WTC11 (cell line): ENCODE measurements around the gene NALCN. TPM values are rescaled to one million over a fixed set of nuclear protein-coding genes. Genes with fewer than 3 reads are reported as not detected.

ENCODE experiments used
- ATAC-seq: fragments of 200-7000 bp; cut with Tn5 transposase; 2 replicates; pipeline ENCODE4 v1.10.0; 2021; ENCODE audit warnings: mild to moderate bottlenecking, moderate library complexity
- CTCF ChIA-PET: fragments of 300-600 bp; sonication (Branson Sonifier 250); formaldehyde crosslinking; loops from one replicate; lab custom pipeline; 2021; ENCODE audit warnings: antibody characterized with exemption; lab: Charles Lee
- POLR2A ChIA-PET: fragments of 350-600 bp; sonication (Branson Sonifier 250); formaldehyde crosslinking; loops from one replicate; lab custom pipeline; 2021; ENCODE audit warnings: antibody characterized with exemption; lab: Charles Lee
- DNase-seq: peaks from one replicate; pipeline ENCODE4 v3.0.0; 2021; ENCODE audit warnings: low spot score
- H3K27ac Mint-ChIP-seq: 2 replicates; pipeline ENCODE4 v1.8.0; 2021; ENCODE audit warnings: mixed read lengths
- H3K27me3 Mint-ChIP-seq: 2 replicates; pipeline ENCODE4 v1.8.0; 2021; ENCODE audit warnings: low read depth, mild to moderate bottlenecking, moderate library complexity, mixed read lengths
- H3K36me3 Mint-ChIP-seq: 2 replicates; pipeline ENCODE4 v1.8.0; 2021; ENCODE audit warnings: mixed read lengths
- H3K4me1 Mint-ChIP-seq: 2 replicates; pipeline ENCODE4 v1.8.0; 2022; ENCODE audit warnings: mixed read lengths
- H3K4me3 Mint-ChIP-seq: 2 replicates; pipeline ENCODE4 v1.8.0; 2021; ENCODE audit warnings: mild to moderate bottlenecking, moderate library complexity, mixed read lengths
- H3K9me3 Mint-ChIP-seq: 2 replicates; pipeline ENCODE4 v1.8.0; 2021; ENCODE audit warnings: mixed read lengths
- HMGA2 ChIP-seq: fragments of 250-450 bp; sonication (Bioruptor Pico); IDR thresholded peaks from 2 replicates; pipeline ENCODE4 v1.4.0; 2021; ENCODE audit warnings: mild to moderate bottlenecking, moderate library complexity
- IRF2 ChIP-seq: sonication (generic); formaldehyde crosslinking; IDR thresholded peaks from 2 replicates; pipeline ENCODE4 v1.8.0; 2022; ENCODE audit warnings: low read depth, missing genetic modification reagents, borderline replicate concordance
- MYBL2 ChIP-seq: sonication (generic); formaldehyde crosslinking; IDR thresholded peaks from 2 replicates; pipeline ENCODE4 v1.8.1; 2023; ENCODE audit warnings: mild to moderate bottlenecking, moderate library complexity, missing genetic modification reagents
- TP53 ChIP-seq: sonication (generic); formaldehyde crosslinking; IDR thresholded peaks from 2 replicates; pipeline ENCODE4 v1.8.1; 2023; ENCODE audit warnings: mild to moderate bottlenecking, missing genetic modification reagents
- ZBTB21 ChIP-seq: sonication (generic); formaldehyde crosslinking; IDR thresholded peaks from 2 replicates; pipeline ENCODE4 v1.8.1; 2023; ENCODE audit warnings: mild to moderate bottlenecking, missing genetic modification reagents, borderline replicate concordance
- ZNF317 ChIP-seq: sonication (generic); formaldehyde crosslinking; IDR thresholded peaks from 2 replicates; pipeline ENCODE4 v1.8.1; 2023; ENCODE audit warnings: low read depth, mild to moderate bottlenecking, moderate library complexity, missing genetic modification reagents, borderline replicate concordance
- total RNA-seq: library from RNA; stranded (reverse); gene quantifications from 3 replicates; pipeline ENCODE4 v1.2.3, GENCODE V29; 2021
- TF ChIP-seq, protein P1 (sequence below): sonication (generic); formaldehyde crosslinking; IDR thresholded peaks from 2 replicates; pipeline ENCODE4 v1.8.1; 2023; ENCODE audit warnings: mild to moderate bottlenecking, missing genetic modification reagents
- TF ChIP-seq, protein P2 (sequence below): sonication (generic); formaldehyde crosslinking; IDR thresholded peaks from 2 replicates; pipeline ENCODE4 v1.8.1; 2023; ENCODE audit warnings: mild to moderate bottlenecking, moderate library complexity, missing genetic modification reagents
- TF ChIP-seq, protein P3 (sequence below): fragments of 250-450 bp; sonication (Bioruptor Pico); IDR thresholded peaks from 2 replicates; pipeline ENCODE4 v1.9.0; 2021; ENCODE audit warnings: mild to moderate bottlenecking
- TF ChIP-seq, protein P4 (sequence below): fragments of 250-450 bp; sonication (Bioruptor Pico); IDR thresholded peaks from 2 replicates; pipeline ENCODE4 v1.9.0; 2021; ENCODE audit warnings: mild to moderate bottlenecking, borderline replicate concordance
- TF ChIP-seq, protein P5 (sequence below): sonication (generic); formaldehyde crosslinking; IDR thresholded peaks from 2 replicates; pipeline ENCODE4 v1.8.1; 2023; ENCODE audit warnings: mild to moderate bottlenecking, missing genetic modification reagents, moderate library complexity
- TF ChIP-seq, protein P6 (sequence below): sonication (generic); formaldehyde crosslinking; IDR thresholded peaks from 2 replicates; pipeline ENCODE4 v1.8.0; 2022; ENCODE audit warnings: mild to moderate bottlenecking, missing genetic modification reagents
- TF ChIP-seq, protein P7 (sequence below): sonication (generic); formaldehyde crosslinking; IDR thresholded peaks from 2 replicates; pipeline ENCODE4 v1.8.0; 2022; ENCODE audit warnings: mild to moderate bottlenecking, missing genetic modification reagents

NALCN gene
- total RNA-seq, 1 experiment from 2014 or later: 0.33 TPM

DNA sequence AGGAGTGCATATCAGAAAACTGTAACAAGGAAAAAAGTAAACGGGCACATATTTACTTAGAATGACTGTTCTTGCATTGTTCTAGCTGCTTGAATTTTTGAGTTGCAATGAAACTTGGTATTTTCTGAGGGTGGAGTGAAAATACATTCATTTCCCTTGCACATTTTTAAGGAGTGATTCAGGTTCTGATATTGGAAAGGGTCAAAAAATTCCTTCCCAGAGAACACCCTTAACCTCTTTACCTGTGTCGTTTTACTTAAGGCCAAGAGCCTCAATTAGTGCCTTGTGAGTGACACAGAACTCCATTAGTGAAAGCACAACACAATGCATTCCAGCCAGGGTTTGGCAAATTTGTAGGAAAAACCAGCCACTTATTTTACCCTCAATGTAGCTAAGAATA is 38.5 kb upstream of the NALCN start:
- TF ChIP-seq, protein P1, sequence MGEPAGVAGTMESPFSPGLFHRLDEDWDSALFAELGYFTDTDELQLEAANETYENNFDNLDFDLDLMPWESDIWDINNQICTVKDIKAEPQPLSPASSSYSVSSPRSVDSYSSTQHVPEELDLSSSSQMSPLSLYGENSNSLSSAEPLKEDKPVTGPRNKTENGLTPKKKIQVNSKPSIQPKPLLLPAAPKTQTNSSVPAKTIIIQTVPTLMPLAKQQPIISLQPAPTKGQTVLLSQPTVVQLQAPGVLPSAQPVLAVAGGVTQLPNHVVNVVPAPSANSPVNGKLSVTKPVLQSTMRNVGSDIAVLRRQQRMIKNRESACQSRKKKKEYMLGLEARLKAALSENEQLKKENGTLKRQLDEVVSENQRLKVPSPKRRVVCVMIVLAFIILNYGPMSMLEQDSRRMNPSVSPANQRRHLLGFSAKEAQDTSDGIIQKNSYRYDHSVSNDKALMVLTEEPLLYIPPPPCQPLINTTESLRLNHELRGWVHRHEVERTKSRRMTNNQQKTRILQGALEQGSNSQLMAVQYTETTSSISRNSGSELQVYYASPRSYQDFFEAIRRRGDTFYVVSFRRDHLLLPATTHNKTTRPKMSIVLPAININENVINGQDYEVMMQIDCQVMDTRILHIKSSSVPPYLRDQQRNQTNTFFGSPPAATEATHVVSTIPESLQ (CRISPR knock-in tag): no peak
- TF ChIP-seq, all 79 proteins: peak for 0
- no peaks in the 10 kb centered on the region for H3K27me3 Mint-ChIP-seq
- ChIA-PET POLR2A (no interaction called here), CTCF (interaction anchor here (1.1 kb wide), 1 partner anchor 310 kb away, joined by 3 read pairs; no protein-coding TSS in a partner anchor)
- no peak overlapping the region for H3K4me3 Mint-ChIP-seq
- H3K4me1 Mint-ChIP-seq: peaks cover 27% of the 10 kb centered on the region
- peaks cover under 1% of the 10 kb centered on the region; the same call in 1 of the 2 replicates for H3K9me3 Mint-ChIP-seq
- ATAC-seq: no peak
- DNase-seq: no peak
- no peak overlapping the region for H3K27ac Mint-ChIP-seq
- H3K36me3 Mint-ChIP-seq: no peaks in the 10 kb centered on the region

DNA sequence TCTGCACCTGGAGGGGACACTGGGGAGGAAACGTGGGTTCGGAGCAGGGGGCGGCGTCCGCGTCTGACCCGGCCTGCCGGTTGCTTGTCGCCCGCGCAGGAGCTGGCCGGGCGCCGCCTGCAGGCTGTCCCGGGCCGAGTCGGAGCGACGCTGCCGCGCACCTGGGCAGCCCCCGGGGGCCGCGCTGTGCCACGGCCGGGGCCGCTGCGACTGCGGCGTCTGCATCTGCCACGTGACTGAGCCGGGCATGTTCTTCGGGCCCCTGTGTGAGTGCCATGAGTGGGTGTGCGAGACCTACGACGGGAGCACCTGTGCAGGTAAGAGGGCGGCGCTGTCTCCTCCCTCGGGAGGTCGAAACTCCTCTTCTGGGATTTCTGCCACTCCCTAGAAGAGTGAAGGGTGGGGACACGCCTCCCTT is 37.5 kb upstream of the NALCN start:
- CTCF ChIA-PET: interaction anchor here (0.6 to 1.1 kb wide), 3 partner anchors 9 to 309 kb away, joined by 3 to 4 read pairs (median 3); no protein-coding TSS in a partner anchor
- DNase-seq: peak; percentile 61
- peak overlapping the region; percentile 61 for H3K4me3 Mint-ChIP-seq

DNA sequence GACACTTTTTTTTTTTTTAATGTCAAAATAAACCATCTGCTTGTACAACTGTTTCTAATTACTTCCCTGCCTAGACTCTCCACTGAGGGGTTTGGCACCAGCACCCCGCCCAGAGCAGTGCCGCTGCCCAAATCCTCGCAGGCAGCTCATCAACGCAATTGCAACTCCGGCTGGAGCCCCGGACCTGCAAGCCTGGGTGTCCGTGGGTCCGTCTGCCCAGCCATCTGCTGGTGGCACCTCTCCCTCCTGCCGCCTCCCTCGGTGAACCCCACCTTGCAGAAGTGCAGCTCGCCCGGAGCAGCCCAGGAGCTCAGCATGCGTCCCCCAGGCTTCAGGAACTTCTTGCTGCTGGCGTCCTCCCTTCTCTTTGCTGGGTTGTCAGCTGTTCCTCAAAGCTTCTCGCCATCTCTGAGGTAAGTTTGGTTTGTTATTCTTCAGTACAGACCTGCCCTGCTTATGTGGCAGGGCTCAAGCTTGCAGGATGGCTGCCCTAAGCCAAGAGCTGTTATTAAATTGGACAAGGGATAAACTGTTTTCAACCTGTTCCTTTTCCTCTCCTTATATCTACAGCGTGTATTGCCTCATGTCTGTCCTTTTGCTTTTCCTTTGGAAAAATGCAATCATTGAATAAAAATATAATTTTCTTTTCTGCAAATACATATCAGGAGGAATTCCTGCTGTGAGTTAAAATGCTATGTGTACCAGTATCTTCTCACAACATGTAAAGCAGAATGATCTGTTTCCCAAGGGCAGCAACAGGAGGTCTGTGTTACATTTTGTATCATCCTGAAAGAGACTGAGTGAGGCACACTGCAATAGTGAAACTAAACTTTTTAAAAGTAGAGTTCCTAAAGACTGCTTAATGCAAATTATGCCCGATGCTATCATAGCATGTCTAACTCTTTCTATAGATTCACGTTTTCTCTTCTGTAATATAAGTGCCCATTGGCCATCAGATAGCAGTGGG is 36.5 kb upstream of the NALCN start, which contains the start of gene ITGBL1:
ITGBL1 (plus strand) TSS at position 157 of the 967 bp plus-strand sequence; CDS start at position 316, 159 bp downstream.
- POLR2A ChIA-PET: interaction anchor here (0.5 kb wide), 2 partner anchors 101 to 289 kb away, joined by 3 read pairs; no protein-coding TSS in a partner anchor
- Mint-ChIP-seq H3K27ac (peak within 1 kb of the TSS; percentile 27; the same call in 1 of the 2 replicates), H3K4me1 (peaks cover 33% of the 10 kb centered on the region), H3K27me3 (no peaks in the 10 kb centered on the region), H3K36me3 (no peaks in the 10 kb centered on the region), H3K4me3 (peak within 1 kb of the TSS; percentile 61), H3K9me3 (no peaks in the 10 kb centered on the region)
- CTCF ChIA-PET: interaction anchor here (0.9 to 1.1 kb wide), 4 partner anchors 10 to 308 kb away, joined by 3 to 4 read pairs (median 4); no protein-coding TSS in a partner anchor
- DNase-seq (no peak), ATAC-seq (no peak)
- no peak for TF ChIP-seq ZBTB21
- TF ChIP-seq, protein P2, sequence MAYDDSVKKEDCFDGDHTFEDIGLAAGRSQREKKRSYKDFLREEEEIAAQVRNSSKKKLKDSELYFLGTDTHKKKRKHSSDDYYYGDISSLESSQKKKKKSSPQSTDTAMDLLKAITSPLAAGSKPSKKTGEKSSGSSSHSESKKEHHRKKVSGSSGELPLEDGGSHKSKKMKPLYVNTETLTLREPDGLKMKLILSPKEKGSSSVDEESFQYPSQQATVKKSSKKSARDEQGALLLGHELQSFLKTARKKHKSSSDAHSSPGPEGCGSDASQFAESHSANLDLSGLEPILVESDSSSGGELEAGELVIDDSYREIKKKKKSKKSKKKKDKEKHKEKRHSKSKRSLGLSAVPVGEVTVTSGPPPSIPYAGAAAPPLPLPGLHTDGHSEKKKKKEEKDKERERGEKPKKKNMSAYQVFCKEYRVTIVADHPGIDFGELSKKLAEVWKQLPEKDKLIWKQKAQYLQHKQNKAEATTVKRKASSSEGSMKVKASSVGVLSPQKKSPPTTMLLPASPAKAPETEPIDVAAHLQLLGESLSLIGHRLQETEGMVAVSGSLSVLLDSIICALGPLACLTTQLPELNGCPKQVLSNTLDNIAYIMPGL (CRISPR knock-in tag): no peak
- TF ChIP-seq, protein P1 (CRISPR knock-in tag): no peak
- TF ChIP-seq, protein P3, sequence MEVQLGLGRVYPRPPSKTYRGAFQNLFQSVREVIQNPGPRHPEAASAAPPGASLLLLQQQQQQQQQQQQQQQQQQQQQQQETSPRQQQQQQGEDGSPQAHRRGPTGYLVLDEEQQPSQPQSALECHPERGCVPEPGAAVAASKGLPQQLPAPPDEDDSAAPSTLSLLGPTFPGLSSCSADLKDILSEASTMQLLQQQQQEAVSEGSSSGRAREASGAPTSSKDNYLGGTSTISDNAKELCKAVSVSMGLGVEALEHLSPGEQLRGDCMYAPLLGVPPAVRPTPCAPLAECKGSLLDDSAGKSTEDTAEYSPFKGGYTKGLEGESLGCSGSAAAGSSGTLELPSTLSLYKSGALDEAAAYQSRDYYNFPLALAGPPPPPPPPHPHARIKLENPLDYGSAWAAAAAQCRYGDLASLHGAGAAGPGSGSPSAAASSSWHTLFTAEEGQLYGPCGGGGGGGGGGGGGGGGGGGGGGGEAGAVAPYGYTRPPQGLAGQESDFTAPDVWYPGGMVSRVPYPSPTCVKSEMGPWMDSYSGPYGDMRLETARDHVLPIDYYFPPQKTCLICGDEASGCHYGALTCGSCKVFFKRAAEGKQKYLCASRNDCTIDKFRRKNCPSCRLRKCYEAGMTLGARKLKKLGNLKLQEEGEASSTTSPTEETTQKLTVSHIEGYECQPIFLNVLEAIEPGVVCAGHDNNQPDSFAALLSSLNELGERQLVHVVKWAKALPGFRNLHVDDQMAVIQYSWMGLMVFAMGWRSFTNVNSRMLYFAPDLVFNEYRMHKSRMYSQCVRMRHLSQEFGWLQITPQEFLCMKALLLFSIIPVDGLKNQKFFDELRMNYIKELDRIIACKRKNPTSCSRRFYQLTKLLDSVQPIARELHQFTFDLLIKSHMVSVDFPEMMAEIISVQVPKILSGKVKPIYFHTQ: no peak
- TF ChIP-seq, protein P4, sequence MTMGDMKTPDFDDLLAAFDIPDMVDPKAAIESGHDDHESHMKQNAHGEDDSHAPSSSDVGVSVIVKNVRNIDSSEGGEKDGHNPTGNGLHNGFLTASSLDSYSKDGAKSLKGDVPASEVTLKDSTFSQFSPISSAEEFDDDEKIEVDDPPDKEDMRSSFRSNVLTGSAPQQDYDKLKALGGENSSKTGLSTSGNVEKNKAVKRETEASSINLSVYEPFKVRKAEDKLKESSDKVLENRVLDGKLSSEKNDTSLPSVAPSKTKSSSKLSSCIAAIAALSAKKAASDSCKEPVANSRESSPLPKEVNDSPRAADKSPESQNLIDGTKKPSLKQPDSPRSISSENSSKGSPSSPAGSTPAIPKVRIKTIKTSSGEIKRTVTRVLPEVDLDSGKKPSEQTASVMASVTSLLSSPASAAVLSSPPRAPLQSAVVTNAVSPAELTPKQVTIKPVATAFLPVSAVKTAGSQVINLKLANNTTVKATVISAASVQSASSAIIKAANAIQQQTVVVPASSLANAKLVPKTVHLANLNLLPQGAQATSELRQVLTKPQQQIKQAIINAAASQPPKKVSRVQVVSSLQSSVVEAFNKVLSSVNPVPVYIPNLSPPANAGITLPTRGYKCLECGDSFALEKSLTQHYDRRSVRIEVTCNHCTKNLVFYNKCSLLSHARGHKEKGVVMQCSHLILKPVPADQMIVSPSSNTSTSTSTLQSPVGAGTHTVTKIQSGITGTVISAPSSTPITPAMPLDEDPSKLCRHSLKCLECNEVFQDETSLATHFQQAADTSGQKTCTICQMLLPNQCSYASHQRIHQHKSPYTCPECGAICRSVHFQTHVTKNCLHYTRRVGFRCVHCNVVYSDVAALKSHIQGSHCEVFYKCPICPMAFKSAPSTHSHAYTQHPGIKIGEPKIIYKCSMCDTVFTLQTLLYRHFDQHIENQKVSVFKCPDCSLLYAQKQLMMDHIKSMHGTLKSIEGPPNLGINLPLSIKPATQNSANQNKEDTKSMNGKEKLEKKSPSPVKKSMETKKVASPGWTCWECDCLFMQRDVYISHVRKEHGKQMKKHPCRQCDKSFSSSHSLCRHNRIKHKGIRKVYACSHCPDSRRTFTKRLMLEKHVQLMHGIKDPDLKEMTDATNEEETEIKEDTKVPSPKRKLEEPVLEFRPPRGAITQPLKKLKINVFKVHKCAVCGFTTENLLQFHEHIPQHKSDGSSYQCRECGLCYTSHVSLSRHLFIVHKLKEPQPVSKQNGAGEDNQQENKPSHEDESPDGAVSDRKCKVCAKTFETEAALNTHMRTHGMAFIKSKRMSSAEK (CRISPR knock-in tag): no peak
- TF ChIP-seq MYBL2: no peak
- TF ChIP-seq ZNF317 (CRISPR knock-in tag): no peak

More for the DNA sequence above, 37.5 kb upstream of the NALCN start:
- Mint-ChIP-seq H3K27ac (no peak overlapping the region), H3K9me3 (no peaks in the 10 kb centered on the region), H3K36me3 (no peaks in the 10 kb centered on the region), H3K27me3 (no peaks in the 10 kb centered on the region), H3K4me1 (peaks cover 33% of the 10 kb centered on the region)
- ATAC-seq: peak; percentile 95
- POLR2A ChIA-PET: interaction anchor here (0.5 kb wide), 1 partner anchor 102 kb away, joined by 3 read pairs; no protein-coding TSS in a partner anchor
- TF ChIP-seq, protein P5, sequence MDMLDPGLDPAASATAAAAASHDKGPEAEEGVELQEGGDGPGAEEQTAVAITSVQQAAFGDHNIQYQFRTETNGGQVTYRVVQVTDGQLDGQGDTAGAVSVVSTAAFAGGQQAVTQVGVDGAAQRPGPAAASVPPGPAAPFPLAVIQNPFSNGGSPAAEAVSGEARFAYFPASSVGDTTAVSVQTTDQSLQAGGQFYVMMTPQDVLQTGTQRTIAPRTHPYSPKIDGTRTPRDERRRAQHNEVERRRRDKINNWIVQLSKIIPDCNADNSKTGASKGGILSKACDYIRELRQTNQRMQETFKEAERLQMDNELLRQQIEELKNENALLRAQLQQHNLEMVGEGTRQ (CRISPR knock-in tag): peak; percentile 87
- TF ChIP-seq, protein P6, sequence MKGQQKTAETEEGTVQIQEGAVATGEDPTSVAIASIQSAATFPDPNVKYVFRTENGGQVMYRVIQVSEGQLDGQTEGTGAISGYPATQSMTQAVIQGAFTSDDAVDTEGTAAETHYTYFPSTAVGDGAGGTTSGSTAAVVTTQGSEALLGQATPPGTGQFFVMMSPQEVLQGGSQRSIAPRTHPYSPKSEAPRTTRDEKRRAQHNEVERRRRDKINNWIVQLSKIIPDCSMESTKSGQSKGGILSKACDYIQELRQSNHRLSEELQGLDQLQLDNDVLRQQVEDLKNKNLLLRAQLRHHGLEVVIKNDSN (CRISPR knock-in tag): peak; percentile 77
- TF ChIP-seq IRF2 (CRISPR knock-in tag) (no peak), TP53 (CRISPR knock-in tag) (0 out of 2 replicates have a peak, but pooled peaks have one; percentile 47), HMGA2 (CRISPR knock-in tag) (no peak)
- TF ChIP-seq, protein P7, sequence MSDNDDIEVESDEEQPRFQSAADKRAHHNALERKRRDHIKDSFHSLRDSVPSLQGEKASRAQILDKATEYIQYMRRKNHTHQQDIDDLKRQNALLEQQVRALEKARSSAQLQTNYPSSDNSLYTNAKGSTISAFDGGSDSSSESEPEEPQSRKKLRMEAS (CRISPR knock-in tag): peak; percentile 60; the same call in 1 of the 2 replicates
